Measurements from ENCODE around the gene BOLA2B. TPM values are rescaled to one million over a fixed set of nuclear protein-coding genes. Genes with fewer than 3 reads are reported as not detected.

The BOLA2B gene
- total and polyA plus RNA-seq, 5 donors from 2014 or later, result 58.2 to 225 (median 190) TPM

DNA sequence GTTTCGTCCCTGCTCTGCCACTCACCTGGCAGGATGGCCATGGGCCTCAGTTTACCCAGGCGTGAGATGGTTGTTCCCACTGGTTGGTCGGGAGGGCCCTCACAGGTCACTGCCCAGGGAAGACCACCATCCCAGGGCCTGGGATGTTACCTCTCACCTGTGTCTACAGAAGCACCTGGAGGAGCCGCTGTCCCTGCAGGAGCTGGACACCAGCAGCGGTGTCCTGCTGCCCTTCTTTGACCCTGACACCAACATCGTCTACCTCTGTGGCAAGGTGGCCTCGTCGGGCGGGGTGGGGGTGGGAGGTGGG lies 6.0 kb downstream of the BOLA2B start:
- Histone ChIP-seq H3K27me3 (ENCODE audit: control insufficient read depth, insufficient read depth, low read length) (no peaks in the 10 kb centered on the region), H3K9me3 (ENCODE audit: control insufficient read depth in 2 of 2, low read length in 2 of 2) (no peaks in the 10 kb centered on the region), H3K27ac (ENCODE audit: insufficient read depth, low read length, poor library complexity, severe bottlenecking) (peak overlapping the region; percentile 90), H3K4me3 (ENCODE audit: low read depth, low read length) (peak overlapping the region; percentile 62), H3K4me1 (ENCODE audit: control insufficient read depth, insufficient read depth, low read length, poor library complexity, severe bottlenecking) (peaks cover 44% of the 10 kb centered on the region), H3K36me3 (ENCODE audit: control insufficient read depth, insufficient read depth, low read length) (peaks cover 22% of the 10 kb centered on the region)
- H3K4me3 Mint-ChIP-seq, result peak overlapping the region; percentile 99 to 100 (median 99)
- H3K9me3 Mint-ChIP-seq, result no peaks in the 10 kb centered on the region
- H3K27ac Mint-ChIP-seq, result peak overlapping the region; percentile 95 to 99 (median 97)
- no peak for ATAC-seq (ENCODE audit: low read depth in 2 of 2)
- peaks cover 24% of the 10 kb centered on the region for H3K36me3 Mint-ChIP-seq
- DNase-seq, result no peak
- peaks cover 1 to 26% (median 11%) of the 10 kb centered on the region in 4 donors for H3K4me1 Mint-ChIP-seq
- peaks cover 7% of the 10 kb centered on the region for H3K27me3 Mint-ChIP-seq

GRCh38 chr16:30186782-30187555 lies 6.5 kb downstream of the BOLA2B start:
- Mint-ChIP-seq H3K36me3 (peaks cover 24% of the 10 kb centered on the region), H3K9me3 (no peaks in the 10 kb centered on the region), H3K27me3 (peaks cover 7% of the 10 kb centered on the region), H3K4me1 (peaks cover 4 to 31% (median 15%) of the 10 kb centered on the region in 4 donors), H3K27ac (peak overlapping the region; percentile 95 to 99 (median 97)), H3K4me3 (peak overlapping the region; percentile 99 to 100 (median 99))
- H3K27ac ChIP-seq (ENCODE audit: insufficient read depth, low read length, poor library complexity, severe bottlenecking), result peak overlapping the region; percentile 90
- ATAC-seq (ENCODE audit: low read depth in 2 of 2) (peak; percentile 13), DNase-seq (peak; percentile 77 to 90 (median 85))
- H3K4me1 ChIP-seq (ENCODE audit: control insufficient read depth, insufficient read depth, low read length, poor library complexity, severe bottlenecking), result peaks cover 49% of the 10 kb centered on the region
- H3K9me3 ChIP-seq (ENCODE audit: control insufficient read depth in 2 of 2, low read length in 2 of 2), result no peaks in the 10 kb centered on the region
- no peaks in the 10 kb centered on the region for H3K27me3 ChIP-seq (ENCODE audit: control insufficient read depth, insufficient read depth, low read length)
- H3K36me3 ChIP-seq (ENCODE audit: control insufficient read depth, insufficient read depth, low read length), result peaks cover 22% of the 10 kb centered on the region
- H3K4me3 ChIP-seq (ENCODE audit: low read depth, low read length), result peak overlapping the region; percentile 62

DNA sequence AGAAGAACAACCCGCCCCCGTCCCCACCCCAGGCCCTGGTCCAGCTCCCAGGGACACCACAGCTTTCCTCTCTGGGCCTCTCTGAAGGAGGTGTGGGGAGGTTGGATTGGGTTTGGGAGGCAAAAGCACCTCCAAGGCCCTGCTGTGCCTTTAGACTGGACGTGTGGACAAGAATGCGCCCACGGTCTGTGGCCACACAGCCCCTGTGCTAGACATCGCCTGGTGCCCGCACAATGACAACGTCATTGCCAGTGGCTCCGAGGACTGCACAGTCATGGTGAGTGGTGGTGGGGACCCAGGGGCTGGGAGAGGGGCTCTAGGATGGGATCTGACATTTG lies 7.1 kb downstream of the BOLA2B start:
- H3K4me1 Mint-ChIP-seq, result peaks cover 4 to 34% (median 17%) of the 10 kb centered on the region in 4 donors
- H3K27me3 Mint-ChIP-seq, result peaks cover 7% of the 10 kb centered on the region
- peak overlapping the region; percentile 99 to 100 (median 99) for H3K4me3 Mint-ChIP-seq
- DNase-seq, result no peak
- Histone ChIP-seq H3K4me3 (ENCODE audit: low read depth, low read length) (peak overlapping the region; percentile 62), H3K36me3 (ENCODE audit: control insufficient read depth, insufficient read depth, low read length) (peaks cover 22% of the 10 kb centered on the region), H3K27ac (ENCODE audit: insufficient read depth, low read length, poor library complexity, severe bottlenecking) (peak overlapping the region; percentile 90), H3K9me3 (ENCODE audit: control insufficient read depth in 2 of 2, low read length in 2 of 2) (no peaks in the 10 kb centered on the region), H3K4me1 (ENCODE audit: control insufficient read depth, insufficient read depth, low read length, poor library complexity, severe bottlenecking) (peaks cover 51% of the 10 kb centered on the region), H3K27me3 (ENCODE audit: control insufficient read depth, insufficient read depth, low read length) (no peaks in the 10 kb centered on the region)
- peak overlapping the region; percentile 95 to 99 (median 97) for H3K27ac Mint-ChIP-seq
- no peaks in the 10 kb centered on the region for H3K9me3 Mint-ChIP-seq
- H3K36me3 Mint-ChIP-seq, result peaks cover 24% of the 10 kb centered on the region
- no peak for ATAC-seq (ENCODE audit: low read depth in 2 of 2)

- H3K9me3 ChIP-seq (ENCODE audit: control insufficient read depth in 2 of 2, low read length in 2 of 2), result no peaks in the 10 kb centered on the region
- Mint-ChIP-seq H3K9me3 (no peaks in the 10 kb centered on the region), H3K27ac (peak overlapping the region; percentile 97 to 99 (median 98)), H3K27me3 (peaks cover 7% of the 10 kb centered on the region), H3K4me3 (peak overlapping the region; percentile 99 to 100 (median 99)), H3K4me1 (peaks cover 4 to 36% (median 19%) of the 10 kb centered on the region in 4 donors), H3K36me3 (peaks cover 24% of the 10 kb centered on the region)
- peaks cover 22% of the 10 kb centered on the region for H3K36me3 ChIP-seq (ENCODE audit: control insufficient read depth, insufficient read depth, low read length)
- no peaks in the 10 kb centered on the region for H3K27me3 ChIP-seq (ENCODE audit: control insufficient read depth, insufficient read depth, low read length)
- H3K27ac ChIP-seq (ENCODE audit: insufficient read depth, low read length, poor library complexity, severe bottlenecking), result peak overlapping the region; percentile 90
- peaks cover 51% of the 10 kb centered on the region for H3K4me1 ChIP-seq (ENCODE audit: control insufficient read depth, insufficient read depth, low read length, poor library complexity, severe bottlenecking)
- peak overlapping the region; percentile 83 for H3K4me3 ChIP-seq (ENCODE audit: low read depth, low read length)
- ATAC-seq (ENCODE audit: low read depth in 2 of 2) (peak; percentile 57 to 62), DNase-seq (peak; percentile 71 to 98 (median 91))
These were observed 7.6 kb downstream of the BOLA2B start for GRCh38 chr16:30185683-30186421.

DNA sequence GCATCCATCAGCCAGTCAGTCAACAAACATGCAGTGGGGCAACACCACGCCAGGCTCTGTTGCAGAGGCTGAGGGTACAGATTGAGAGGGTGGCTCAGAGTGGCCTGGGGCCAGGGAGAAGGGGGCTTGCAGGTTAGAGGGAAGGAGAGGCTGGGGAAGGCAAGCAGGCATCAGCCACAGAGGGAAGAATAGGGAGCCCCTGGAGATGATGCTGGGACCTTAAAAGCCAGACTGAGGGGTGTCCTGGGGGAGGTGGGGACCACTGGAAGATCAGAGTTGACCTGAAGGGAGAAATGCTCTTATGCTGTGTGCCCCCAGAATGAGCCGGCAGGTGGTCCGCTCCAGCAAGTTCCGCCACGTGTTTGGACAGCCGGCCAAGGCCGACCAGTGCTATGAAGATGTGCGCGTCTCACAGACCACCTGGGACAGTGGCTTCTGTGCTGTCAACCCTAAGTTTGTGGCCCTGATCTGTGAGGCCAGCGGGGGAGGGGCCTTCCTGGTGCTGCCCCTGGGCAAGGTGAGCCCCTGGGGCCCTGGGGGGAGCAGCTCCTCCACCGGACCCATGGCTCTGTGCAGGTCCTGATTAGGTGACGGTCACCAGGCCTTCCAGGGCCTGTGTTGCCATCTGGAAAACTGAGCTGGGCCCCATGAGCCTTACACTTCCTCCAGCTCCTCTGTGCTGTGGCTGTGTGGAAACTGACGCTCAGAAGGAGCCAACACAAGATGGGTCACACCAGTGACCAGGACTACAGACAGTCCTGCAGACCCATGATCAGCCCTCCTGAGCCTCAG lies 8.4 kb downstream of the BOLA2B start:
- peak overlapping the region; percentile 97 to 99 (median 98) for H3K27ac Mint-ChIP-seq
- Histone ChIP-seq H3K27ac (ENCODE audit: insufficient read depth, low read length, poor library complexity, severe bottlenecking) (peak overlapping the region; percentile 90), H3K36me3 (ENCODE audit: control insufficient read depth, insufficient read depth, low read length) (peaks cover 22% of the 10 kb centered on the region), H3K4me1 (ENCODE audit: control insufficient read depth, insufficient read depth, low read length, poor library complexity, severe bottlenecking) (peaks cover 51% of the 10 kb centered on the region), H3K9me3 (ENCODE audit: control insufficient read depth in 2 of 2, low read length in 2 of 2) (no peaks in the 10 kb centered on the region), H3K4me3 (ENCODE audit: low read depth, low read length) (peak overlapping the region; percentile 83), H3K27me3 (ENCODE audit: control insufficient read depth, insufficient read depth, low read length) (no peaks in the 10 kb centered on the region)
- DNase-seq, result peak in 1 of 3 donors; percentile 13
- peaks cover 7% of the 10 kb centered on the region for H3K27me3 Mint-ChIP-seq
- H3K9me3 Mint-ChIP-seq, result no peaks in the 10 kb centered on the region
- peak overlapping the region; percentile 99 to 100 (median 99) for H3K4me3 Mint-ChIP-seq
- ATAC-seq (ENCODE audit: low read depth in 2 of 2), result no peak
- peaks cover 24% of the 10 kb centered on the region for H3K36me3 Mint-ChIP-seq
- H3K4me1 Mint-ChIP-seq, result peaks cover 4 to 40% (median 21%) of the 10 kb centered on the region in 4 donors

DNA sequence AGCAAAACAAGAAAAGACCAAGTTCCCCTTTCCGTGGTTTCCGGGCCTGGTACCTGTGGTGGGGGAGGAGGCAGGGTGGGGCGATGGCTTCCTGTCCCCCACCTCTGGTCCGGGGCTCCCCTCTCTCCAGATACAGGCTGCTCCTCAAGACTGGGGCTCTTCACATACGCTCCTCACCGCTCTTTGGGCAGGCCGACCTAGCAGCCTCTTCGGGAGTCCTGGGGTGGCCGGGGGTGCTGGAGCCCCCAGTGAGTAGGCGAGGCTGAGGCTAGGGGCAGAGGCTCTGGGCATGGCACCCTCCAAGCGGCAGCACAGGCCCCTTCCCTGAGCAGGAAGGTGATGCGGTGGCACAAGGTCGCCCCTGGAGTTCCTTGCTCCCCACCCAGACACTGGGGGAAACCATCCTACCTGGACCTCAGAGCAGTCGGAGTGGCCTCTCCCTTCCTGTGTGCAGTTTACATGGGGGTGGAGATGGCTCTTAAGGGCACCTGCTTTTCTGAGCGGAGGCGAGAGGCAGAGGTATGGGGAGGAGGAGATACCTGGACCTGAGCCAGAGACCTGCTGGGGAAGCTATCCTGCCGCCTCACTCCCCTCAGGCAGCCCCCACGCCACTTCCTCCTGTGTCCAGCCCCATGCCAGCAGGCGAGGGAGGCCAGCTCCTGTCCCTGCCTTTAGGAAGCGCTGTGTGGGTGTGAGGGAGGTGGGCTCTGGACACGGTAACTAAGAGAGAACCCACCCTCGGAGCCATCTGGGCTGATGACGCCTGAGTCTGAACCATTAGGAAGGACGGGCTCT lies 9.2 kb downstream of the BOLA2B start:
- Mint-ChIP-seq H3K4me1 (peaks cover 4 to 40% (median 21%) of the 10 kb centered on the region in 4 donors), H3K36me3 (peaks cover 24% of the 10 kb centered on the region), H3K27ac (peak overlapping the region; percentile 97 to 99 (median 98)), H3K4me3 (peak overlapping the region; percentile 99 to 100 (median 99)), H3K27me3 (peaks cover 7% of the 10 kb centered on the region), H3K9me3 (no peaks in the 10 kb centered on the region)
- Histone ChIP-seq H3K36me3 (ENCODE audit: control insufficient read depth, insufficient read depth, low read length) (peaks cover 22% of the 10 kb centered on the region), H3K9me3 (ENCODE audit: control insufficient read depth in 2 of 2, low read length in 2 of 2) (no peaks in the 10 kb centered on the region), H3K27me3 (ENCODE audit: control insufficient read depth, insufficient read depth, low read length) (no peaks in the 10 kb centered on the region), H3K4me1 (ENCODE audit: control insufficient read depth, insufficient read depth, low read length, poor library complexity, severe bottlenecking) (peaks cover 51% of the 10 kb centered on the region), H3K27ac (ENCODE audit: insufficient read depth, low read length, poor library complexity, severe bottlenecking) (peak overlapping the region; percentile 90), H3K4me3 (ENCODE audit: low read depth, low read length) (peak overlapping the region; percentile 83)
- peak; percentile 71 to 97 (median 92) for DNase-seq
- ATAC-seq (ENCODE audit: low read depth in 2 of 2), result peak; percentile 55 to 61

Measured in CD4-positive, CD25-positive, alpha-beta regulatory T cell (primary cell).